ENCODE measurements around the gene MARCHF10.

GRCh38 chr17:62832405-62832804, 24.3 kb upstream of the MARCHF10 start:
- TF ChIP-seq CTCF (IDR thresholded peaks at IDR 0.05; ENCODE audit: low read depth, low read length): no peak
- TF ChIP-seq POLR2A (IDR thresholded peaks at IDR 0.05; ENCODE audit: extremely low read depth, insufficient read length): no peak
- TF ChIP-seq MAX (IDR thresholded peaks at IDR 0.05; ENCODE audit: low read depth, low read length): no peak
- no peak for TF ChIP-seq MYC (IDR thresholded peaks at IDR 0.05; ENCODE audit: low read depth, low read length)

All from NB4 (cell line).